Renal pelvis (tissue), 12 donors: ENCODE data around the gene WEE1. TPM values are rescaled to one million over a fixed set of nuclear protein-coding genes. Genes with fewer than 3 reads are reported as not detected.
"Not testable (repeated sequence)": the region's sequence is repeated elsewhere in the genome, so short reads cannot be mapped to it uniquely, and the experiment has no call there.

ENCODE experiments used
- DNase-seq: peaks from one replicate; pipeline ENCODE4 v3.0.0-alpha.2; 2013
- long read RNA-seq, 16 experiments: transcript quantifications; one replicate each; lab custom pipeline, GENCODE V29; 2026
- polyA plus RNA-seq, 3 donors: library from polyadenylated mRNA; unstranded; fragments of 120-200 nt; gene quantifications; one replicate each; pipeline ENCODE4 v1.2.1, GENCODE V29; 2013; ENCODE audit not compliant: insufficient read length in 3 of 3

WEE1 gene
- 10 to 100 TPM; 77.2 to 96.9 (median 91.3) TPM for polyA plus RNA-seq
- long read RNA-seq, donor 1, transcript WEE1-202 (11 exons, 2,799 nt): major isoform, 9 of 10 reads
- long read RNA-seq, donor 1, partial matches to known transcripts: 0 of 10 reads
- long read RNA-seq, donor 1, other reads (novel, unspliced or antisense): 0 of 10 reads
- long read RNA-seq, donor 2, transcript WEE1-202 (11 exons, 2,799 nt): major isoform, 12 of 18 reads
- long read RNA-seq, donor 2, partial matches to known transcripts: 5 of 18 reads
- long read RNA-seq, donor 2, other reads (novel, unspliced or antisense): 0 of 18 reads
- long read RNA-seq, donor 3, transcript WEE1-202 (11 exons, 2,799 nt): major isoform, 7 of 9 reads
- long read RNA-seq, donor 3, partial matches to known transcripts: 0 of 9 reads
- long read RNA-seq, donor 3, other reads (novel, unspliced or antisense): 0 of 9 reads
- long read RNA-seq, donor 4, full-length matches to known transcripts: 9 of 9 reads
- long read RNA-seq, donor 4, partial matches to known transcripts: 0 of 9 reads
- long read RNA-seq, donor 4, other reads (novel, unspliced or antisense): 0 of 9 reads
- long read RNA-seq, donor 5, transcript WEE1-202 (11 exons, 2,799 nt): major isoform, 6 of 24 reads
- long read RNA-seq, donor 5, partial matches to known transcripts: 17 of 24 reads
- long read RNA-seq, donor 5, other reads (novel, unspliced or antisense): 0 of 24 reads
- long read RNA-seq, donor 6, full-length matches to known transcripts: 18 of 18 reads
- long read RNA-seq, donor 6, partial matches to known transcripts: 0 of 18 reads
- long read RNA-seq, donor 6, other reads (novel, unspliced or antisense): 0 of 18 reads
- long read RNA-seq, donor 7, transcript WEE1-202 (11 exons, 2,799 nt): major isoform, 13 of 20 reads
- long read RNA-seq, donor 7, partial matches to known transcripts: 5 of 20 reads
- long read RNA-seq, donor 7, other reads (novel, unspliced or antisense): 0 of 20 reads
- long read RNA-seq, donor 8: 0 reads
- long read RNA-seq, donor 9, full-length matches to known transcripts: 13 of 13 reads
- long read RNA-seq, donor 9, partial matches to known transcripts: 0 of 13 reads
- long read RNA-seq, donor 9, other reads (novel, unspliced or antisense): 0 of 13 reads
- long read RNA-seq, donor 10, transcript WEE1-202 (11 exons, 2,799 nt): major isoform, 7 of 95 reads
- long read RNA-seq, donor 10, partial matches to known transcripts: 86 of 95 reads
- long read RNA-seq, donor 10, other reads (novel, unspliced or antisense): 0 of 95 reads
- long read RNA-seq, donor 11, transcript WEE1-202 (11 exons, 2,799 nt): major isoform, 5 of 7 reads
- long read RNA-seq, donor 11, partial matches to known transcripts: 0 of 7 reads
- long read RNA-seq, donor 11, other reads (novel, unspliced or antisense): 0 of 7 reads
- long read RNA-seq, donor 12, full-length matches to known transcripts: 20 of 146 reads
- long read RNA-seq, donor 12, partial matches to known transcripts: 126 of 146 reads
- long read RNA-seq, donor 12, other reads (novel, unspliced or antisense): 0 of 146 reads
- long read RNA-seq, donor 13, full-length matches to known transcripts: 12 of 12 reads
- long read RNA-seq, donor 13, partial matches to known transcripts: 0 of 12 reads
- long read RNA-seq, donor 13, other reads (novel, unspliced or antisense): 0 of 12 reads
- long read RNA-seq, donor 14: 0 reads
- long read RNA-seq, donor 15, transcript WEE1-202 (11 exons, 2,799 nt): major isoform, 9 of 10 reads
- long read RNA-seq, donor 15, partial matches to known transcripts: 0 of 10 reads
- long read RNA-seq, donor 15, other reads (novel, unspliced or antisense): 0 of 10 reads
- long read RNA-seq, donor 16, transcript WEE1-202 (11 exons, 2,799 nt): major isoform, 6 of 8 reads
- long read RNA-seq, donor 16, partial matches to known transcripts: 0 of 8 reads
- long read RNA-seq, donor 16, other reads (novel, unspliced or antisense): 0 of 8 reads

GRCh38 chr11:9573052-9573774 is at the start of gene WEE1:
TSS of gene WEE1 (plus strand) at chr11:9573670. CDS start at chr11:9573934, 264 bp downstream.
- peak; percentile 98 for DNase-seq

GRCh38 chr11:9524001-9524400 is 49.5 kb upstream of the WEE1 start:
- no peak for DNase-seq

GRCh38 chr11:9525116-9525515 is 48.4 kb upstream of the WEE1 start:
- DNase-seq: no peak

GRCh38 chr11:9527481-9528135 is 45.9 kb upstream of the WEE1 start:
- DNase-seq: peak; percentile 75

- DNase-seq: no peak
Observed at GRCh38 chr11:9528136-9528501, 45.4 kb upstream of the WEE1 start.

GRCh38 chr11:9528573-9529333 is 44.7 kb upstream of the WEE1 start:
- no peak for DNase-seq

GRCh38 chr11:9529334-9529650 is 44.2 kb upstream of the WEE1 start:
- no peak for DNase-seq

GRCh38 chr11:9530020-9530621 is 43.3 kb upstream of the WEE1 start:
- no peak for DNase-seq

- no peak for DNase-seq
Observed at GRCh38 chr11:9530901-9531625, 42.4 kb upstream of the WEE1 start.

GRCh38 chr11:9533058-9533457 is 40.4 kb upstream of the WEE1 start:
- no peak for DNase-seq

GRCh38 chr11:9533736-9534473 is 39.6 kb upstream of the WEE1 start:
- no peak for DNase-seq

GRCh38 chr11:9535189-9535781 is 38.2 kb upstream of the WEE1 start:
- no peak for DNase-seq

- no peak for DNase-seq
Observed at GRCh38 chr11:9538548-9538947, 34.9 kb upstream of the WEE1 start.

- DNase-seq: not testable (repeated sequence)
Observed at GRCh38 chr11:9549216-9549615, 24.3 kb upstream of the WEE1 start.

- no peak for DNase-seq
Observed at GRCh38 chr11:9550191-9550628, 23.3 kb upstream of the WEE1 start.

- no peak for DNase-seq
Observed at GRCh38 chr11:9561279-9561982, 12.0 kb upstream of the WEE1 start.
